NT2/D1 (cell line): Measurements from ENCODE around the gene PSRC1.

Source experiments
- DNase-seq: peaks from one replicate; pipeline ENCODE4 v3.0.0-alpha.2; 2011; ENCODE audit warnings: low read depth, low spot score
- H3K27me3 ChIP-seq: 2 replicates; pipeline ENCODE4 v1.6.0; 2011; ENCODE audit warnings: mild to moderate bottlenecking; ENCODE audit not compliant: insufficient read length, insufficient read depth
- H3K36me3 ChIP-seq: 2 replicates; pipeline ENCODE4 v1.6.1; 2011; ENCODE audit warnings: mild to moderate bottlenecking, low read length, mixed read lengths; ENCODE audit not compliant: insufficient read depth, insufficient read length
- H3K4me1 ChIP-seq: 2 replicates; pipeline ENCODE4 v1.5.1; 2011; ENCODE audit not compliant: insufficient read depth, insufficient read length
- H3K4me3 ChIP-seq: 2 replicates; pipeline ENCODE4 v1.5.1; 2011; ENCODE audit warnings: low read depth; ENCODE audit not compliant: insufficient read length
- H3K9ac ChIP-seq: 2 replicates; pipeline ENCODE4 v1.6.0; 2011; ENCODE audit warnings: low read depth; ENCODE audit not compliant: insufficient read length
- H3K9me3 ChIP-seq: 2 replicates; pipeline ENCODE4 v1.5.1; 2011; ENCODE audit warnings: mild to moderate bottlenecking, low read length; ENCODE audit not compliant: insufficient read depth
- SUZ12 ChIP-seq: IDR thresholded peaks from 2 replicates; pipeline ENCODE4 v1.6.1; 2011; ENCODE audit not compliant: insufficient read length, insufficient read depth; ENCODE audit errors: extremely low read depth
- YY1 ChIP-seq: IDR thresholded peaks from 2 replicates; pipeline ENCODE4 v1.6.1; 2011; ENCODE audit not compliant: insufficient read length, insufficient read depth
- ZNF274 ChIP-seq: IDR thresholded peaks from 2 replicates; pipeline ENCODE4 v1.6.1; 2011; ENCODE audit warnings: mild to moderate bottlenecking, low read depth, low read length

The PSRC1 gene

DNA sequence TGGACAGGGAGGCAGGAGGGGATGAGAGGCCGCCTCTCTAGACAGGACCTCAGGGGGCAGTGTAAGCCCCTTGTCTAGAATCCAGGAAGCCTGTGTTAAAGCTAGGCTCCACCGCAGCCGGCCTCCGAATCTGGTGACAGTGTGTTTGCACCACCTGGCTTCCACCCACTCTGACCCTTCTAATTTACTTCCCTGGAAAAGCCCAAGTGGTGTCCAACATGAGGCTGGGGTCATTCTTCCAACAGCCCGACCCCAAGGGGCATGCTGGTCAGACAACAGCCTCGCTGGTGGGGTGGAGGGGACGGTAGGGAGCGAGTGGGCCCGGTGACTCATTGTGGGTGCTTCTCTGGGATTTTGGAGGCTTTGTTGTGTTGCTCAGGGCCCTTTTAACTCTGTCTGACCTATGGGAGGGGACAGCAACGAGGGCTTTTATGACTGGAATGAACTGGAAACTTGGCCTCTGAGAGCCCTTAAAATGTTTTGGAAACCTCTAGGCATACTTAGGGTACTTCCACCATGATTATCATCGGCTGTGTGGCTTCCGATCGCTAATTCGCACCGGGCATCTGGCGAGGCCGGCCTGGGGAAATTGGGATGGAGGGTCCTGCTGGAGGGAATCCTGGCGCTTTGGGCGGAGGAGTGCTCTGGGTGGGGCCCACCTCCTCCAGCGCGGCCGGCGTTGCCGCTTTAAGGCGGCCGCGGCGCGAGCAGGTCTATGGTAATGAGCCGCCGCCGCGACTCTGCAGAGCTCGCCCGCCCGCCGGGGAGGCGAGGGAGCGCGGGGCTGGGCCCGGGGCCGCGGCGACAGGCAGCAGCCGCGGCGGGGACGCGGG lies 33.9 kb downstream of the PSRC1 start, which contains the start of gene CELSR2:
Gene CELSR2 (plus strand): TSS at position 743 of the 833 bp plus-strand sequence. CDS start 541 bp downstream, outside the sequence.
- H3K4me1 ChIP-seq, result peaks cover 24% of the 10 kb centered on the region
- peaks cover 30% of the 10 kb centered on the region for H3K36me3 ChIP-seq
- H3K4me3 ChIP-seq, result peak within 1 kb of the TSS; percentile 68
- peak; percentile 82 for DNase-seq
- TF ChIP-seq ZNF274 (no peak), SUZ12 (no peak), YY1 (no peak)
- peak within 1 kb of the TSS; percentile 78 for H3K9ac ChIP-seq
- no peaks in the 10 kb centered on the region for H3K9me3 ChIP-seq
- H3K27me3 ChIP-seq, result peaks cover 26% of the 10 kb centered on the region

DNA sequence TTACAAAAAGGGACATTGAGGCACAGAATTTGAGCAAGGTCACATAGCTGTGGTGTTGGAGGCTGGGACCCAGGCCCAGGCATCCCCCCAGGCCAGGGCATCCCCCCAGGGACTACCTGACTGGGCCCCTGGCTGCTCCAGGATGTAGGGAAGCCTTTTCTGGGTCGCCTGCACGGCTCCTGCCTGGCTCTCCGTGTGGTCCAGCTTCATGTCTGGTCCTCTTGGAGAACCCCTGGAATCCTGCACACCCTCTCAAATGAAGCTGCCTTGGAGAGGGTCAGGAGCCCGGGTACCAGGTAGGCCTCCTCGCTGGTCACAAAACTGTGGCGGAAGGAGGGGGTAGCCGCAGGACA lies 34.5 kb downstream of the PSRC1 start:
- no peak for TF ChIP-seq SUZ12
- TF ChIP-seq ZNF274, result no peak
- TF ChIP-seq YY1, result no peak
- peaks cover 18% of the 10 kb centered on the region for H3K4me1 ChIP-seq

DNA sequence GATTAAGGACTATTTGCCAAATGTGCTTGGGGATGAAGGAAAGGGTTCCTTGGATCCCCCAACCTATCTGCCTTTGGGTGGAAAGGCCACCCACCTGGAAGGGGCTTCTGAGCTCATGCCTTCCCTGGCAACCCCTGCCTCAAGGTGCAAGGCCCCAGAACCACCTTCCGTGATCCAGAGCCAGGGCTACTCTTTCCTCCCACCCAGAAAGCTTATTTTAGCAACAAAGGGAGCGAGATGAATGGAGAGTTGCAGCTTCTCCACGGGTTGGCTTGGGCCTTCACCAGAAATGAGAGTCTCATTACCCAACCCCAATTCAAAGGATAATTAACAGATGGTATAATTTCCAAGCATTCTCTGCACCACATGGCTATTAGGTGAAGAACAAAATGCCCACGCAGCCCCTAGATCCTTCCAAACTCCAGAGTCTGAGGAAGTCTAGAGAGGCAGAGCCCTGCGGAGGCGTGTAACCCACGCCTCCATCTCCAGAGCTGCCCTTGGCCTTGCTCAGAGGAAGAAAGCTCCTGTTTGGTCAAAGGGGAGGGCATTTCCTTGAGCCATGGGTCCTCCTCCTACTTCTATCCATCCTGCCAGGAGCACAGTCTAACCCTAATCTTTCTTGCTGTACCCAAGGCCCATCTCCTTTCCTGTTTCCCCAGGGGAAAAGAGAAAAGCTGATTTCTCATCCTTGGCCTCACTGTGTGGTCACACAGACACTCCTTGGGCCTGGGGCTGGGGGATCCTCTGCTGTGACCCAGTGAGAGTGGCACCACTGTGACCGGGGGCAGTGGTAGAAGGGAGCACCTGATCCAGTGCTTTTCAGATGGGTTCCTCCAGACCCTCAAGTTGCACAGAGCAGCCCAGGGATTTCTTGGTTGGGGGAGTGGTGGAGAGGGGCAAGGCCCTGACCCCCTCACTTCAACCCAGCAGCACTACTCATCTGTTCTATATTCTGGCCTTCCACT lies 35.3 kb downstream of the PSRC1 start:
- no peak overlapping the region for H3K4me3 ChIP-seq
- TF ChIP-seq SUZ12 (no peak), YY1 (no peak), ZNF274 (no peak)
- no peak for DNase-seq
- no peaks in the 10 kb centered on the region for H3K9me3 ChIP-seq
- peaks cover 26% of the 10 kb centered on the region for H3K27me3 ChIP-seq
- H3K9ac ChIP-seq, result no peak overlapping the region
- H3K36me3 ChIP-seq, result peaks cover 23% of the 10 kb centered on the region
- H3K4me1 ChIP-seq, result peaks cover 15% of the 10 kb centered on the region

More for the DNA sequence above, 34.5 kb downstream of the PSRC1 start:
- Histone ChIP-seq H3K27me3 (peaks cover 26% of the 10 kb centered on the region), H3K9ac (peak overlapping the region; percentile 25), H3K4me3 (no peak overlapping the region), H3K36me3 (peaks cover 30% of the 10 kb centered on the region), H3K9me3 (no peaks in the 10 kb centered on the region)
- DNase-seq, result no peak

DNA sequence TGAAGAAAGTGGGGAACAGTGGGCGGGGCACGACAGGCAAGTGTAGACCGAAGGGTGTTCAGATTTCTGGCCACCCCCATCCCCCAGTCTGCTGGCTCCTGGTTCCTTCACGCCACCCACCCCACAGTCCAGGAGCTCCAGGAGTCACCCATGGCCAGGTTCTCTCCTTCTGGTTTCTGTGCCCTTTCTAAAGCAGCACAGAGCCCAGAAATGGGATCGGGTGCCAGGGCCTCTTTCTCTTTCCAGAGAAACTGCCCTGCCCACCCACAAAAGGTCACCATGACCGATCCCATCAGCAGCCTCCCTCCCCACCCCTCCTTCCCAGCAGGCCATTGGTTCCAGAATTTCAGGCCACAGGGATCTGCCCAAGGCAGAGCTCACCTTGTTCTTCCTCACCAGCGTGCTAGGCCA lies 36.8 kb downstream of the PSRC1 start:
- Histone ChIP-seq H3K36me3 (peaks cover 7% of the 10 kb centered on the region), H3K27me3 (peaks cover 26% of the 10 kb centered on the region), H3K4me3 (no peak overlapping the region), H3K9ac (no peak overlapping the region), H3K4me1 (peaks cover 26% of the 10 kb centered on the region), H3K9me3 (no peaks in the 10 kb centered on the region)
- no peak for DNase-seq
- TF ChIP-seq YY1 (no peak), SUZ12 (no peak), ZNF274 (no peak)

DNA sequence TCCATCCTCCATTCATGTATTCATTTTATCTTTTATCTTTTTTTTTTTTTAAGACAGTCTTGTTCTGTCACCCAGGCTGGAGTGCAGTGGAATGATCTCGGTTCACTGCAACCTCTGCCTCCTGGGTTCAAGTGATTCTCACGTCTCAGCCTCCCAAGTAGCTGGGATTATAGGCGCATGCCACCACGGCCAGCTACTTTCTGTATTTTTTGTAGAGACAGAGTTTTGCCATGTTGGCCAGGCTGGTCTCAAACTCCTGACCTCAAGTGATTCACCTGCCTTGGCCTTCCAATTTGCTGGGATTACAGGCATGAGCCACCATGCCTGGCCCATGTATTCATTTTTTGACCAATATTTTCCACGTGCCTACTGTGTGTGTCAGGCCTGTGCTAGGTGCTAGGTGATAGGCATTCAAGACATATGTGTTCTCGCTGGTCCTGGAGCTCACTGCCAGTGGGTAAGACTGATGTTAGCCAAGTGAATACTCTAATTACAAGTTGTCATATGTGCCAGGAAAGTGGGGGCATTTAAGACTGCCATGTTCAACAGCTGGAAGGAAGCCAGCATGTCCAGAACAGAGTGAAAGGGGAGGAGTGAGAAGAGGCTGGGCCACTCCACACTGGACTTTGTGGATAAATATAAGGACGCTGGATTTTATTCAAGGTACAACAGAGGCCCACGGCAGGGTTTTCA lies 38.9 kb downstream of the PSRC1 start:
- no peak overlapping the region for H3K9ac ChIP-seq

DNA sequence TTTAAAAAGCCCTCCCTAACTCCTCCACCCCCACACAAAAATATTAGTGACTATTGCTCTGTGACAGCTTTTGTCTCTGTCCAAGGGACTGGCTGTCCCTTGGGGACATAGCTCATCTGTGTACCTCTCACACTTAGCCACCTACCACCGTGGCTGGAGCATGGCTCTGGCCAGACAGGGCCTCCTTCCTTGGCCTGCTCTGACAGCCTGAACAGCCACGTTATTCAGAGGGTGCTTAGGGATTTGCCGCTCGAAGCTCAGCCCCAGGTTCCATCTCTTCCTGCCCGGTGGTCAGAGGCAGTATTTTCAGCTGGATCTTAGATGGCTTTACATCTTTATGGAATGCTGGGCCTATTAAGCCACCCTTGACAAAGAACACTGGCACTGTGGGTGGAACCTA lies 39.7 kb downstream of the PSRC1 start:
- Histone ChIP-seq H3K36me3 (peaks cover 20% of the 10 kb centered on the region), H3K9me3 (no peaks in the 10 kb centered on the region), H3K4me3 (no peak overlapping the region), H3K27me3 (peaks cover 13% of the 10 kb centered on the region), H3K4me1 (peaks cover 24% of the 10 kb centered on the region), H3K9ac (peak overlapping the region; percentile 29)
- TF ChIP-seq SUZ12, result no peak
- DNase-seq, result no peak

More for the DNA sequence above, 38.9 kb downstream of the PSRC1 start:
- H3K36me3 ChIP-seq, result peaks cover 12% of the 10 kb centered on the region
- no peak for DNase-seq
- no peaks in the 10 kb centered on the region for H3K9me3 ChIP-seq
- no peak overlapping the region for H3K4me3 ChIP-seq
- no peak for TF ChIP-seq YY1
- no peak for TF ChIP-seq SUZ12
- TF ChIP-seq ZNF274, result no peak
- peaks cover 29% of the 10 kb centered on the region for H3K4me1 ChIP-seq
- peaks cover 18% of the 10 kb centered on the region for H3K27me3 ChIP-seq
